ENCODE results near the gene SNX5. TPM values are rescaled to one million over a fixed set of nuclear protein-coding genes. Genes with fewer than 3 reads are reported as not detected.

Gene SNX5
- total and polyA plus RNA-seq, 2 of the 8 experiments (the other 6 are each of a cell fraction or from before 2014, with no cell fraction given) = 155 to 194 TPM

- no peak overlapping the region for H3K4me2 ChIP-seq (ENCODE audit: insufficient read depth in 1 of 2, low read depth in 2 of 2, low read length in 2 of 2)
- H2BK120ac ChIP-seq (replicated peaks; ENCODE audit: low read depth, low read length) = no peak overlapping the region
- no peak overlapping the region for H4K91ac ChIP-seq (replicated peaks; ENCODE audit: insufficient read length, low read length)
- no peak for DNase-seq (ENCODE audit: low read depth in 1 of 2, low spot score in 2 of 2)
- no peaks in the 10 kb centered on the region for H3K9me3 ChIP-seq (ENCODE audit: insufficient read depth in 2 of 2, low read depth in 1 of 2, low read length in 1 of 2)
- H3K4me3 ChIP-seq (ENCODE audit: extremely low read depth in 1 of 4, insufficient read depth in 2 of 4, low read depth in 3 of 4, low read length in 4 of 4) = no peak overlapping the region
- H2BK20ac ChIP-seq (ENCODE audit: low read length) = no peak overlapping the region
- ChIA-PET CTCF (ENCODE audit: partially characterized antibody) (interaction anchor here (1.6 to 4.5 kb wide), 3 partner anchors 8 to 50 kb away, joined by 3 to 25 read pairs (median 7); no protein-coding TSS in a partner anchor), POLR2A (ENCODE audit: partially characterized antibody) (interaction anchor here (0.5 to 7.3 kb wide), 8 partner anchors 8 to 294 kb away, joined by 3 to 65 read pairs (median 4); partner anchors contain the start of genes MGME1 and SNX5)
- H3K56ac ChIP-seq (replicated peaks; ENCODE audit: insufficient read length, low read depth, low read length) = no peak overlapping the region
- H2BK12ac ChIP-seq (ENCODE audit: low read depth, low read length) = no peak overlapping the region
- H2BK5ac ChIP-seq (ENCODE audit: low read depth, low read length) = no peak overlapping the region
- no peak overlapping the region for H2AK5ac ChIP-seq (ENCODE audit: low read depth, low read length)
- H3K18ac ChIP-seq (ENCODE audit: extremely low read depth, low read length) = no peak overlapping the region
- H3K14ac ChIP-seq (ENCODE audit: insufficient read length) = no peak overlapping the region
- H3K27ac ChIP-seq (ENCODE audit: low read depth, low read length) = no peak overlapping the region
- peak; percentile 24 for FAIRE-seq
- H4K5ac ChIP-seq (ENCODE audit: insufficient read length, low read depth, low read length) = no peak overlapping the region
- no peak overlapping the region for H4K8ac ChIP-seq (ENCODE audit: extremely low read depth, insufficient read depth, low read length)
- H2AFZ ChIP-seq (ENCODE audit: low read length) = no peak overlapping the region
- no peaks in the 10 kb centered on the region for H3K23me2 ChIP-seq (ENCODE audit: low read depth, low read length)
- no peaks in the 10 kb centered on the region for H3K27me3 ChIP-seq (replicated peaks in 1 of 4; ENCODE audit: control insufficient read depth in 3 of 4, extremely low read depth in 1 of 4, insufficient read depth in 3 of 4, low read length in 3 of 4)
- no peaks in the 10 kb centered on the region for H3K4me1 ChIP-seq (replicated peaks in 1 of 4; ENCODE audit: control insufficient read depth in 3 of 4, insufficient read depth in 4 of 4, low read length in 3 of 4)
- no peak overlapping the region for H3K23ac ChIP-seq (ENCODE audit: insufficient read length)
- H3K79me2 ChIP-seq (ENCODE audit: control insufficient read depth in 1 of 2, insufficient read depth in 2 of 2, low read length in 2 of 2) = peaks cover 0 to 59% of the 10 kb centered on the region in 2 experiments; a peak in 3 of 4 replicates
- WGBS, 2 experiments (ENCODE audit: extremely low coverage in 1 of 2, insufficient coverage in 1 of 2, insufficient read length in 1 of 2, insufficient replicate concordance in 2 of 2, low coverage in 1 of 2, low lambda C conversion rate in 2 of 2, missing lambda C conversion rate in 1 of 2) = 90% methylated on average over 6 of the region's 6 CpGs; no CpG with 5 or more reads in 1 of the 2 experiments
- no peak overlapping the region for H3K4ac ChIP-seq (replicated peaks; ENCODE audit: insufficient read length, low read depth, low read length)
- no peaks in the 10 kb centered on the region; the same call in 1 of the 2 replicates for H3K79me1 ChIP-seq (ENCODE audit: low read depth, low read length)
- no peak overlapping the region for H3K9ac ChIP-seq (replicated peaks in 1 of 4; ENCODE audit: extremely low read depth in 1 of 4, low read depth in 3 of 4, low read length in 3 of 4)
- no peak overlapping the region for H2BK15ac ChIP-seq (ENCODE audit: low read length)
- peaks cover 7 to 30% of the 10 kb centered on the region in 2 experiments for H4K20me1 ChIP-seq (replicated peaks in 1 of 2; ENCODE audit: control insufficient read depth in 1 of 2, insufficient read depth in 2 of 2, low read length in 2 of 2)
- peaks cover 64 to 99% (median 95%) of the 10 kb centered on the region in 4 experiments for H3K36me3 ChIP-seq (ENCODE audit: control insufficient read depth in 2 of 4, insufficient read depth in 4 of 4, low read length in 3 of 4)
- TF ChIP-seq CHD2 (IDR thresholded peaks at IDR 0.05; ENCODE audit: low read length) (no peak), CREB1 (IDR thresholded peaks at IDR 0.05) (no peak), JUN (IDR thresholded peaks at IDR 0.05; ENCODE audit: low read depth, low read length) (no peak), BCL11A (IDR thresholded peaks at IDR 0.05; ENCODE audit: low read depth in 2 of 2, low read length in 2 of 2) (no peak), RFX5 (IDR thresholded peaks at IDR 0.05; ENCODE audit: borderline replicate concordance, low read depth, low read length) (no peak), GABPA (IDR thresholded peaks at IDR 0.05; ENCODE audit: borderline replicate concordance, insufficient read depth, low read length) (no peak), HDAC6 (IDR thresholded peaks at IDR 0.05; ENCODE audit: low read depth, low read length) (no peak), POLR2AphosphoS5 (IDR thresholded peaks at IDR 0.05; ENCODE audit: low read depth, low read length) (no peak), PHF8 (conservative IDR thresholded peaks at IDR 0.05; ENCODE audit: low read depth, low read length) (no peak), MAFK (IDR thresholded peaks at IDR 0.05; ENCODE audit: low read depth, low read length) (no peak), NANOG (IDR thresholded peaks at IDR 0.05; ENCODE audit: insufficient read depth, low read depth, low read length, poor library complexity, severe bottlenecking) (no peak)
Observed at GRCh38 chr20:17946572-17947473, 21.8 kb downstream of the SNX5 start.
